Stimulated activated CD8-positive, alpha-beta memory T cell treated with anti-CD3 and anti-CD28 coated beads, Interleukin-7, amount 100 ng/mL, for 4 hours (primary cell): Measurements from ENCODE around the gene DNAJA3.
"Not testable (repeated sequence)": the region's sequence is repeated elsewhere in the genome, so short reads cannot be mapped to it uniquely, and the experiment has no call there.

ENCODE experiments used
- DNase-seq, 2 donors: peaks; one replicate each; pipeline ENCODE4 v3.0.0-alpha.2; 2020; ENCODE audit warnings: low read depth in 2 of 2

The DNAJA3 gene

GRCh38 chr16:4387781-4388180 is 37.9 kb upstream of the DNAJA3 start:
- no peak for DNase-seq

DNA sequence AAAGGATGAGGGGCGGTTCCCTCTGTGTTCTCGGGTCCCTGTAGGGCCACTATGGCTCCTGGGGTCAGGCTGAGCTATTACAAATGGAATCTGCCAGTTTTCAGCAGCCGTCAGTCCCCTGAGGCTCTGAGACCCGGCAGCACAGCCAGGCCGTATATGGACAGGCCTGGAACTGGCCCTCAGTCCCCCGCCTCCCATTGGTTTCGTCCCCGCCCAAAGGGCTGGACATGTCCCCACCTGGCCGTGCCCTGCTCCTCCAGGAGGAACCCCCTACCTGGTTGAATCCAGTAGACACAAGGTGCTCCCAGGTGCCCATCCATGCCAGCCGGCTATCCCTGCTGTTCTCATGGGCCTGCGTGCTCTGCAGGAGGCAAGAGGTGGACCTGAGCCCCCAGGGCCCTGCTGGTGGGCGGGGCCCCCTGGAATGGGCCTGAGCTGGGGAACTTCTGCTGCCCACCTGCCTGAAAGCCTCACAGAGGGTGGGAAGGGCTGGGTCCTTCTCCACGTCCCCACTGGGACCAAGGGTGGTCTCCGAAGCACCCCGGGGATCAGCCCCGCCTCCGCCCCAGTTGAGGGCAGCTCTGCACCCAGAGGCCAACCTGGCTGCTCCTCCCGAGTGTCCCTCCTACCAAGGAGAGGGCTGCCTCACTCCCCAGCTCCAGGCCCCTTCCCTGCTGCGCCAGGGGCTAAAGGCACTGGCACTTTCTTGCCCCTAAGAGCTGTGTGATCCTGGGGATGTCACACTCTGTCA is 37.2 kb upstream of the DNAJA3 start:
- DNase-seq, result no peak

DNA sequence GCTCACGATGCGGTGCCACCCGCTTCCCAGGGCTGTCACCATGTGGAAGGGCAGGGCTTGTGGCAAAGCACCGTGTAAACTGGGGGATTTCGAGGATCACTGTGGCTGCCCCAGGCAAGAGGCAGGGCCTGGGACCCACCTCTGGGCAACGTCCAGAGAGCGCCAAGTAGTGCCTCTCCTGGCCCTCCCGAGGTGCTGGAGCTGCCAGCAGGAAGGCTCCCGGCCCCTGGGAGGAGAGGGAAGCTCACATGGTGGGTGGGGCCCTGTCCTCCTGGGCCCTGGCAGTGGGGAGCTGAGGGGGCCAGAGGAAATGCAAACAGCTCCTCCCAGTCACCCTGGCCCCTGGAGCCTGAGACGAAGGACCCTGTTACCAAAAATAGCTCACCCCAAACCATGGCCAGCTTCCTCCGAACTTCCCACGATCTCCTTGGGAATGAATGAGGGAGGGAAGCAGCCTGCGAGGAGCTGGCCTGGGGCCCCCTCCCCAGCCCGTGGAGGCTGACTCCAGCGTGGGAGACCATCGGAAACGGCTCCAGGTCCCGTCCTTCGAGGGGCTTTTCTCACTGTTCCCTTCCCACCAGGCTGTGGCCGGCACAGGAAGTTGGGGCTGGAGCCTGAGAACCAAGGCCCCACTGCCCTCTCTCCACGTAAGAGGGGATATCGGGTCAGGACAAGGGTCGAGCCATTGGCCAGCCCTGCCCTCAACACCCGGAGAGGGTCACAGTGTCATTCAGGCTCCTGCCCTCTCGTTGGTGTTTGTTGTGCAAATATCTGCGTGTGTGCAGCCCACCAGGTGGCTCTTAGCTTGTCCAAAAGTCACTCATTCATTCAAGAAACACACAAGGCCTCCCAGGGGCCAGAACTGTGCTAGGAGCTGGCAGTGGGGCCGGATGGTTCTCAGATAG is 36.4 kb upstream of the DNAJA3 start:
- no peak for DNase-seq

DNA sequence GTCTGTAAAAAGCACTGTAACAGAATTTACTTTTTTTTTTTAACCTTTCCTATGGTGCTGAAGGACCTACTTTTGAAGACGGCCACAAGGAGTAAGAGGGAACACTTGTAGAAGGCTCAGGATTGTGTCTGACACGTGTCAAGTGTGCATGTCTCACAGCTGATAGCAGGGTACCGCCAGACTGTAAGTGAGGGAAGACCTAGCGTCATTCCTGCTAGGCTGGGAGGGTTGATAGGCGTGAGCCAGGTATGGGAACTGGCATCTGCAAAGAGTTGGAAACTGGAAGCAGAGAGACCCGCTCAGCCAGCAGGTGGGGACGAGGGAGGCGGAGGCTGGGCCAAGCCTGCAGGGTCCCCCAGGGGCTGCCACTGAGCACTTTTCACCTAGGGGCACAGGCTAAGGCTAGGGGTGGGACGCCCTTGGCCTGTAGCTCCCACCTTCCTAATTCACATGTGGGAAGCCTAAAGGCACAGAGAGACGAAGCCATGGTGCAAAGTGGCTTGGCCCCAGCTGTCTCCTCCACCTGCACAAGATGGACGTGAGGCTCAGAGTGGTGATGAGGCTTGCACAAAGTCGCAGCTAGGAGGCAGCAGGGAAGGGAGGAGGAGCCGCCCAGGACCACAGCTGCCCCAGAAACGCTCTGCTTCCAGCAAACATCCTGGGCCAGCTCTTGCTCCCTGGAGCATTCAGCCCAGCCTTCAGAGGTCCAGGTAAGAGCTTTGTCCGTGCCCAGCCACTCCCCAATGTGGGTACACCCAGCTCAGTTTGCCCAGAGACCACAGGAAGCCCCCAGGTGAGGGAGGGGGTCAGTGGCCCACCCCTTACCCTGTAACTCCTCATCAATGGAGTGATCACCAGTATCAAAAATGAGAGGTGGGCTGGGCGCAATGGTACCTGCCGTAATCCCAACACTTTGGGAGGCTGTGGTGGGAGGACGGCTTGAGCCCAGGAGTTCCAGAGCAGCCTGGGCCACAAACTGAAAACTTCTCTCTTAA is 35.1 kb upstream of the DNAJA3 start:
- DNase-seq, result no peak

DNA sequence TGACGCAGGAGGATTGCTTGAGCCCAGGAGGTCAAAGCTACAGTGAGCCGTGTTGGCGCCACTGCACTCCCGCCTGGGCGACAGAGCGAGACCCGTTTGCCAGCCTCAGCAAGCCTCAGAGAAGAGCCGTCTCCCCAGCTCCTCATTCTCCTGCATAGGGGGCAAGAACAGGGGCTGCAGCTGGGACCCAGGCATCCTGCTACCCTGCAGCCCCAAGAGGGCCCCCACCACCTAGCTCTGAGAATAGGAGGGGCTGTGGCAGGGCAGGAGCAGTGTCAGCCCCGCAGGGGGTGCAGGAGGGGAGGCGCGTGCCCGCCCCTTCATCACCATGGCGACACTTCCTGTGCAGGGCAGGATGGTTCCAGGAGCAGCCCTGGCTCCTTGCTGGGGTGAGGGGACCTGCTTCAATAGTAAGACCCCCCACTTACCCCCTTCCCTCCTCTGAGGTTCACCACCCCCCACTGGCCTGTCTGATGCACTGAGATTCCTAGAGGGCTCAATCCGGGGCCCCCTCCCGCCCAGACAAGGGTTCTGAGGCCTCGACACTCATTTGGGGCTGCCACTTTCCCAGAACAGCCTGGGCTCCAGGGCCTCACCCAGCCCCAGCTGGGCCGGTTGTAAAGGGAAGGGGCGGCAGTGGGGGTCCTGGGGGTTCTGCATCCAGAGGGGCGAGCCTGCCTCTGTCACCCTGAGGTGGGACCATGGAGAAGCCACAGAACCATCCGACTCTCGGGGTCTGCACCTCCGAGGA is 33.9 kb upstream of the DNAJA3 start:
- DNase-seq, result no peak

DNA sequence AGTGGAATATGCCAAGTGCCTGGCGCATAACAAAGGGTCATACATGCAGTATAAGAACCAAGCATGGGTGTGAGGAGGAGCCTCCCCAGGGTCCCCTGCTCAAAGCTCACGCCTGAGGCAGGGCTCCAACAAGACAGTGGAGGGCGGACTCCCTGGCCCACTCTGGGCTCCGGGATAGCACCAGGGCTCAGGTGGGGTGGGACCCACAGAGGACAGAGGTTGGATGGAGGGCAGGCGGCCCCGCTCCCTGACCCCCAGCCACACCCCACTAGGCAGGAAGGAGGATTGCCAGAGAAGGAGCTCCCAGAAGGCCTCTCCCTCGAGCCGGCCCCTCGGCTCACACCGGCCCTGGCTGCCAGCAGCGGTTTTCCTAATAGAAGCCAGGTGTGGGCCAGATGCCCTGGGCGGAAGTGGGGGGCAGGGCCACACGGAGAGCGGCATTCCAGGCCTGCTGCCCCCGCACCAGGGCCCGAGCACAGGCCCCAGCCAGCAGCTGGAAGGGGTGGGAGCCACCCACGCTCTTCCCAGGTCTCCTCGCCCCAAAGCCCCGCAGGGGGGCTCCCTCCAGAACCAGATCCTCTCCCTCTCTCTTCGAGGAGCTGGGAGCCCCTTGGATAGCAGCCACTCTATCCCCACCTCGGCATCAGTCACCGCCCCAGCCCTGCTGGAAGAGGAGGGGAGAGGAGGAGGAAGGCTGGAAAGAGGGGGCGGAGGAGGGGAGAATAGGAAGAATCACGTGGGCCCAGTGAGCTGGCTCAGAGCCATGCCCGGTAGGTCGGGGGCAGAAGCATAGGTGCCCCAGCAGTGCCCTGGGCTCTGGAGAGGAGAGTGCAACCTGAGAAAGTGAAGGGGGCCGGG is 33.1 kb upstream of the DNAJA3 start:
- no peak for DNase-seq

DNA sequence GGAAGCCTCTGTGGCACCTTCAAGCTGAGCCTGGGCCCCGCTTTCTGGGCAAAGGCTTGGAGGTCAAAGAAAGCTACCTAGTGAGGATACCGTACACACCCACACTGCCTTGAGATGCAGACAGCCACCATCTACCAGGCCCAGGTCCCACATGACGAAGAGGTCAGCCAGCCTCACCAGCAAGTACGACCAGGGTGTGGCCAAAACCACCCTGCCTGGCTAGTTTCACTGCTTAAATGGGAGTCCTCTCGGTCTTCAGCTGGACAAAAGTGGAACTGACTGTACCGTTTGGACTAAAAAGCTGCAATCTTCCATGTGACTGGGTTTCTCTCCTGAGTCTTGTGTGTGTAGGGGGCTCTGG is 32.4 kb upstream of the DNAJA3 start:
- no peak for DNase-seq

GRCh38 chr16:4393850-4394249 is 31.8 kb upstream of the DNAJA3 start:
- DNase-seq, result not testable (repeated sequence)

DNA sequence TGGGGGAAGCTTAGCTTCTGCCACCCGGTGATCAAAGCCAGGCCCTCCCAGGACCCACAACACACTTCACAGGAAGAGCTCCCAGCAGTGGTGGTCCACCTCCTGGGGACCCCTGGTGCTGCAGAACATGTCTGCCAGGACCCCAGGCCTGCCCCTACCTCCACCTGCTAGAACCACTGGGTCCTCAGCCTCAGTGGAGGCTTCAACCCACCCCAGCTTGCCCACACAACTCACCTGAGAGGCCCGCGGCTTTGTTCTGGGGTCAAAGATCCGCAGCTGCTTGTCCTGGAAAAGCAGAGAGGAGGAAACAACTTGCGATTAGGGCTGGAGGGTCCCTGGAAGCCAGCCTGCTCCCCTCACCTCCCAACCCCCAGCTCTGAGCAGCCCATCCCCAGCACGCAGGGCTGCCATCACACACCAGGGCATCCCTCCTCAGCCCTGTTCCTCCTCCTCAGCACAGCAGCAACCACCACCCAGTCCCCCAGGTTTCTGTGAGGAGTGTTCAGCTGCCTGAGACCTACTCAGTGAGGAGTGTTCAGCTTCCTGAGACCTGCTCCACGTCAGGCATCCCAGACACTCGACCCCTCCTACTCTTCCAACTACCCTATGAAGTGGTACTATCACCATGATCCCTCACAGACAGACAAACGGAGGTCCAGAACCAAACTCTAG is 30.5 kb upstream of the DNAJA3 start:
- DNase-seq, result no peak

- DNase-seq, result no peak
These were observed 26.5 kb upstream of the DNAJA3 start for GRCh38 chr16:4399001-4399730.

DNA sequence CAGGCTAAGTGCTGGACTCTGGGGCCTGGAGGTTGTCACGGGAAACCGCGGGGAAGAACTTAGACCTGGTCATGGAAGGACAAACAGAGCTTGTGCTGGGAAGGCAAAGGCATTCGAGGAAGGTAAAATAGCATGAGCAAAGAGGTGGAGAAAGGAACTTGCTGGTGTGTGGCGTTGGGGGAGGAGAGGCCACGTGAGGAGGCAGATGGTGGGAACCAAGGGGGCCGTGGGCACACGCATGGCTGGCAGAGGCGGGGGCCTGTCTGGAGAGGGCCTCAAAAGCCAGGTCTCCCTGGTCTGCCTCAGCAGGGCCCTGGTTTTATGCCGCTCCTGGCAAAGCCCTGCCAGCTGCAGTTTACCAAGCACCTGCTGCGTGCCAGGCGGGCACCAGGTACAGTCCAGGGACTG is 24.6 kb upstream of the DNAJA3 start:
- no peak for DNase-seq

GRCh38 chr16:4401510-4401909 is 24.2 kb upstream of the DNAJA3 start:
- DNase-seq, result no peak

DNA sequence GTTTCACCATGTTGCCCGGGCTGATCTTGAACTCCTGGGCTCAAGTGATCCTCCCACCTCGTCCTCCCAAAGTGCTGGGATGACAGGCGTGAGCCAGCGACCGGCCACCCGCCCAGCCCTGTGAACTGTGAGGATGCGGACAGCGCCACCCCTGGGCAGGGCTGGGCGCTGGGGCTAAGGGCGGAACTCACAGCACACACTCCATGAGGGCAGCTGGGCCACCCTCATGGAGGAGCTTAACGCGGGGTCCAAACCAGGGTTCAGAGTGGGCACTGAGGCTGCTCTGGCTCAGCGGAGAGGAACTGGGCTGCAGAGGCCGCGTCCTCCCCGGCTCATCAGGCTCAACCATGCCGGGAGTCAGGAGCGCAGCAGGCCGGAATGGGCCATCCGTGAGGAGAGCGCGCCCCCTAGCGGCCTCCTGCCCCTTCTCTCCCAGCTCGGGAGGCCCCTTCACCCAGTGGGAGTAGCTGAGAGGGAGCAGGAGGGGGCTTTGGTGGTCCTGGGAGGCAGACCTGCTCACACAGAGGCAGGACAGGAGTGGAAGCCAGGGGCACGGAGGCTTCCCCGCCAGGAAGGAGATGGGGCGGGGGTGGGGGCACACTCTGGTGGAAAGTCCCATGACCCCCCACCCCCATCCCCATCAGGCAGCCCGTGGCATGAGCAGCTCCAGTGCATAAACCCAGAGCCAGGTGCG is 23.1 kb upstream of the DNAJA3 start:
- peak; percentile 24 to 52 for DNase-seq

GRCh38 chr16:4403133-4403949 is 22.3 kb upstream of the DNAJA3 start:
- DNase-seq, result no peak

- DNase-seq, result no peak
These were observed 21.3 kb upstream of the DNAJA3 start for GRCh38 chr16:4404247-4404966.

- no peak for DNase-seq
These were observed 20.5 kb upstream of the DNAJA3 start for GRCh38 chr16:4404967-4405696.
